ENCODE results near the gene PIR. TPM values are rescaled to one million over a fixed set of nuclear protein-coding genes. Genes with fewer than 3 reads are reported as not detected.

PIR gene
- polyA plus RNA-seq, 1 donor from 2014 or later, result 0.81 TPM

- TF ChIP-seq CTCF (IDR thresholded peaks at IDR 0.05; ENCODE audit: poor library complexity, severe bottlenecking), result no peak
- no peak for TF ChIP-seq EZH2 (IDR thresholded peaks at IDR 0.05; ENCODE audit: borderline replicate concordance, insufficient read depth, low read length, poor library complexity, severe bottlenecking)
- TF ChIP-seq SMC3 (conservative IDR thresholded peaks at IDR 0.05; ENCODE audit: poor library complexity), result no peak
- no peak for TF ChIP-seq RAD21 (conservative IDR thresholded peaks at IDR 0.05)
- TF ChIP-seq MXI1 (conservative IDR thresholded peaks at IDR 0.05; ENCODE audit: poor library complexity, severe bottlenecking), result no peak
- no peak for TF ChIP-seq POLR2AphosphoS5 (IDR thresholded peaks at IDR 0.05)
- no peak for TF ChIP-seq EP300 (conservative IDR thresholded peaks at IDR 0.05; ENCODE audit: poor library complexity, severe bottlenecking)
- no peak for TF ChIP-seq TAF1 (IDR thresholded peaks at IDR 0.05; ENCODE audit: low read depth)
- TF ChIP-seq REST (IDR thresholded peaks at IDR 0.05; ENCODE audit: borderline replicate concordance), result no peak
- no peaks in the 10 kb centered on the region for H3K9me3 ChIP-seq (ENCODE audit: low read length)
- no peaks in the 10 kb centered on the region for H4K20me1 ChIP-seq (ENCODE audit: insufficient read depth)
- H3K9ac ChIP-seq (ENCODE audit: low read length), result no peak overlapping the region
- H3K36me3 ChIP-seq (ENCODE audit: insufficient read depth, low read length), result no peaks in the 10 kb centered on the region
- no peaks in the 10 kb centered on the region for H3K27me3 ChIP-seq (ENCODE audit: insufficient read depth, low read depth, low read length)
- no peaks in the 10 kb centered on the region for H3F3A ChIP-seq (ENCODE audit: insufficient read depth, low read length, poor library complexity, severe bottlenecking)
- no peak overlapping the region for H3K27ac ChIP-seq (ENCODE audit: low read length)
- H3K9me2 ChIP-seq (ENCODE audit: insufficient read depth, low read length), result no peaks in the 10 kb centered on the region
- no peak overlapping the region for H2AFZ ChIP-seq (ENCODE audit: low read depth, low read length)
- H3K4me3 ChIP-seq (ENCODE audit: low read length), result no peak overlapping the region
- no peaks in the 10 kb centered on the region for H3K79me2 ChIP-seq (replicated peaks; ENCODE audit: insufficient read depth, low read length)
- H3K4me2 ChIP-seq (ENCODE audit: low read length), result no peak overlapping the region
These were observed 17.6 kb downstream of the PIR start for GRCh38 chrX:15475486-15475885.

- no peaks in the 10 kb centered on the region for H3F3A ChIP-seq (ENCODE audit: insufficient read depth, low read length, poor library complexity, severe bottlenecking)
- no peak overlapping the region for H3K9ac ChIP-seq (ENCODE audit: low read length)
- H4K20me1 ChIP-seq (ENCODE audit: insufficient read depth), result no peaks in the 10 kb centered on the region
- H3K9me3 ChIP-seq (ENCODE audit: low read length), result no peaks in the 10 kb centered on the region
- no peaks in the 10 kb centered on the region for H3K27me3 ChIP-seq (ENCODE audit: insufficient read depth, low read depth, low read length)
- no peak overlapping the region for H3K4me3 ChIP-seq (ENCODE audit: low read length)
- no peaks in the 10 kb centered on the region for H3K79me2 ChIP-seq (replicated peaks; ENCODE audit: insufficient read depth, low read length)
- no peak overlapping the region for H3K4me2 ChIP-seq (ENCODE audit: low read length)
- H2AFZ ChIP-seq (ENCODE audit: low read depth, low read length), result no peak overlapping the region
- TF ChIP-seq POLR2AphosphoS5 (IDR thresholded peaks at IDR 0.05) (no peak), EZH2 (IDR thresholded peaks at IDR 0.05; ENCODE audit: borderline replicate concordance, insufficient read depth, low read length, poor library complexity, severe bottlenecking) (no peak), SMC3 (conservative IDR thresholded peaks at IDR 0.05; ENCODE audit: poor library complexity) (no peak), TAF1 (IDR thresholded peaks at IDR 0.05; ENCODE audit: low read depth) (no peak), MXI1 (conservative IDR thresholded peaks at IDR 0.05; ENCODE audit: poor library complexity, severe bottlenecking) (no peak), EP300 (conservative IDR thresholded peaks at IDR 0.05; ENCODE audit: poor library complexity, severe bottlenecking) (no peak), CTCF (IDR thresholded peaks at IDR 0.05; ENCODE audit: poor library complexity, severe bottlenecking) (no peak), REST (IDR thresholded peaks at IDR 0.05; ENCODE audit: borderline replicate concordance) (no peak), RAD21 (conservative IDR thresholded peaks at IDR 0.05) (no peak)
- H3K36me3 ChIP-seq (ENCODE audit: insufficient read depth, low read length), result no peaks in the 10 kb centered on the region
- H3K27ac ChIP-seq (ENCODE audit: low read length), result no peak overlapping the region
- no peaks in the 10 kb centered on the region for H3K9me2 ChIP-seq (ENCODE audit: insufficient read depth, low read length)
These were observed 18.1 kb downstream of the PIR start for GRCh38 chrX:15475021-15475420.

All from neural cell (in vitro differentiated cells).